Measurements from ENCODE around the gene RGS14.

Gene RGS14

GRCh38 chr5:177335701-177336065 lies 22.0 kb upstream of the RGS14 start:
- H4K20me1 ChIP-seq (ENCODE audit: control insufficient read depth, insufficient read depth, low read depth, low read length), result no peaks in the 10 kb centered on the region
- no peak overlapping the region for H3K4me3 ChIP-seq (ENCODE audit: low read length)
- H3K4me1 ChIP-seq (ENCODE audit: control insufficient read depth, low read length), result no peaks in the 10 kb centered on the region
- H3F3A ChIP-seq (ENCODE audit: control insufficient read depth, insufficient read depth), result no peaks in the 10 kb centered on the region
- H3K27ac ChIP-seq (ENCODE audit: low read depth, low read length), result no peak overlapping the region
- no peaks in the 10 kb centered on the region for H3K9me3 ChIP-seq (ENCODE audit: control insufficient read depth, insufficient read depth, low read length)
- peaks cover 22% of the 10 kb centered on the region for H3K79me2 ChIP-seq (ENCODE audit: control insufficient read depth, low read length)
- no peaks in the 10 kb centered on the region for H3K27me3 ChIP-seq (ENCODE audit: control insufficient read depth, low read length)
- H3K9me2 ChIP-seq (replicated peaks; ENCODE audit: control insufficient read depth, low read length), result no peaks in the 10 kb centered on the region
- TF ChIP-seq CTCF (IDR thresholded peaks at IDR 0.05; ENCODE audit: low read depth, low read length, poor library complexity, severe bottlenecking), result no peak
- H3K36me3 ChIP-seq (ENCODE audit: control insufficient read depth, low read length), result peaks cover 87% of the 10 kb centered on the region
- H3K4me2 ChIP-seq (ENCODE audit: low read length), result no peak overlapping the region

GRCh38 chr5:177336112-177336511 lies 21.6 kb upstream of the RGS14 start:
- Histone ChIP-seq H3K9me2 (replicated peaks; ENCODE audit: control insufficient read depth, low read length) (no peaks in the 10 kb centered on the region), H3K4me3 (ENCODE audit: low read length) (no peak overlapping the region), H3K4me1 (ENCODE audit: control insufficient read depth, low read length) (no peaks in the 10 kb centered on the region), H3K9me3 (ENCODE audit: control insufficient read depth, insufficient read depth, low read length) (no peaks in the 10 kb centered on the region), H4K20me1 (ENCODE audit: control insufficient read depth, insufficient read depth, low read depth, low read length) (no peaks in the 10 kb centered on the region), H3K36me3 (ENCODE audit: control insufficient read depth, low read length) (peaks cover 85% of the 10 kb centered on the region), H3F3A (ENCODE audit: control insufficient read depth, insufficient read depth) (no peaks in the 10 kb centered on the region), H3K27me3 (ENCODE audit: control insufficient read depth, low read length) (no peaks in the 10 kb centered on the region), H3K4me2 (ENCODE audit: low read length) (no peak overlapping the region), H3K27ac (ENCODE audit: low read depth, low read length) (no peak overlapping the region), H3K79me2 (ENCODE audit: control insufficient read depth, low read length) (peaks cover 22% of the 10 kb centered on the region)
- TF ChIP-seq CTCF (IDR thresholded peaks at IDR 0.05; ENCODE audit: low read depth, low read length, poor library complexity, severe bottlenecking) (peak; percentile 83), EZH2phosphoT487 (IDR thresholded peaks at IDR 0.05; ENCODE audit: borderline replicate concordance, low read length) (no peak)

- TF ChIP-seq EZH2phosphoT487 (IDR thresholded peaks at IDR 0.05; ENCODE audit: borderline replicate concordance, low read length) (no peak), CTCF (IDR thresholded peaks at IDR 0.05; ENCODE audit: low read depth, low read length, poor library complexity, severe bottlenecking) (no peak)
- no peaks in the 10 kb centered on the region for H3K4me1 ChIP-seq (ENCODE audit: control insufficient read depth, low read length)
- no peak overlapping the region for H3K4me3 ChIP-seq (ENCODE audit: low read length)
- H3K79me2 ChIP-seq (ENCODE audit: control insufficient read depth, low read length), result peaks cover 30% of the 10 kb centered on the region
- H3K27ac ChIP-seq (ENCODE audit: low read depth, low read length), result no peak overlapping the region
- peaks cover 85% of the 10 kb centered on the region for H3K36me3 ChIP-seq (ENCODE audit: control insufficient read depth, low read length)
- H3F3A ChIP-seq (ENCODE audit: control insufficient read depth, insufficient read depth), result no peaks in the 10 kb centered on the region
- no peak overlapping the region for H3K4me2 ChIP-seq (ENCODE audit: low read length)
- H3K9me2 ChIP-seq (replicated peaks; ENCODE audit: control insufficient read depth, low read length), result no peaks in the 10 kb centered on the region
- no peaks in the 10 kb centered on the region for H3K27me3 ChIP-seq (ENCODE audit: control insufficient read depth, low read length)
- no peaks in the 10 kb centered on the region for H4K20me1 ChIP-seq (ENCODE audit: control insufficient read depth, insufficient read depth, low read depth, low read length)
- H3K9me3 ChIP-seq (ENCODE audit: control insufficient read depth, insufficient read depth, low read length), result no peaks in the 10 kb centered on the region
Observed at GRCh38 chr5:177336603-177337494, 20.9 kb upstream of the RGS14 start.

All from DOHH2 (cell line).